Loucy (cell line): ENCODE data around the gene RIPK3.

Source experiments
- EZH2phosphoT487 ChIP-seq: fragments of 200-600 bp; IDR thresholded peaks from 2 replicates; pipeline ENCODE4 v1.6.1; 2018; ENCODE audit warnings: antibody characterized with exemption, mild to moderate bottlenecking, moderate library complexity, borderline replicate concordance
- TF ChIP-seq, protein P1 (sequence below): fragments of 200-600 bp; sonication (generic); conservative IDR thresholded peaks from 2 replicates; pipeline ENCODE4 v1.5.1; 2014; ENCODE audit warnings: mild to moderate bottlenecking, antibody characterized with exemption, low read length

DNA sequence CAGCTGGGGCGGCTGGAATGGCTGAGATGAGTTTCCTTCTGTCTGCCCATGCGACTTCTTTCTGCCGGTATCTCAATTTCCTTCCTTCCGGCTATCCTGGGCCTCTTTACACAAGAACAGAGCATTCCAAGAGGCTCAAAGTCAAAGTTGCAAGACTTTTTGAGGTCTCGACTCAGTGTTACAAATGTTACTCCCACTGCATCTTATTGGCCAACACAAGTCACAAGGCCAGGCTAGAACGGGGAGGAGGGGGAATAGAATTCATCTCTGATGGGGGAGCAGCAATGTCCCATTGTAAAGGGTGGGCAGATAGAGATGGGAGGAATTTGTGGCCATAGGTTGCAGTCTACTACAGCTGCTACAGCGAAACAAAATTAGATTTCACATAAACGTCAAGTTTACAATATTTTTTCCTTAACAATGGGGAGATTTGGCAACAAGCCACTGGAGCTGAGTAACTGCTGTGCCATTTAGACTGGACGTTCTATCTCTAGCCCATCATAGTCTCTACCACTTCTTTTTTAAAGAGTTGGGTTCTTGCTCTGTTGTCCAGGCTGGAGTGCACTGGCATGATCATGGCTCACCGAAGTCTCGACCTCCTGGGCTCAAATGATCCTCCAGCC lies 49.5 kb upstream of the RIPK3 start:
- TF ChIP-seq, protein P1, sequence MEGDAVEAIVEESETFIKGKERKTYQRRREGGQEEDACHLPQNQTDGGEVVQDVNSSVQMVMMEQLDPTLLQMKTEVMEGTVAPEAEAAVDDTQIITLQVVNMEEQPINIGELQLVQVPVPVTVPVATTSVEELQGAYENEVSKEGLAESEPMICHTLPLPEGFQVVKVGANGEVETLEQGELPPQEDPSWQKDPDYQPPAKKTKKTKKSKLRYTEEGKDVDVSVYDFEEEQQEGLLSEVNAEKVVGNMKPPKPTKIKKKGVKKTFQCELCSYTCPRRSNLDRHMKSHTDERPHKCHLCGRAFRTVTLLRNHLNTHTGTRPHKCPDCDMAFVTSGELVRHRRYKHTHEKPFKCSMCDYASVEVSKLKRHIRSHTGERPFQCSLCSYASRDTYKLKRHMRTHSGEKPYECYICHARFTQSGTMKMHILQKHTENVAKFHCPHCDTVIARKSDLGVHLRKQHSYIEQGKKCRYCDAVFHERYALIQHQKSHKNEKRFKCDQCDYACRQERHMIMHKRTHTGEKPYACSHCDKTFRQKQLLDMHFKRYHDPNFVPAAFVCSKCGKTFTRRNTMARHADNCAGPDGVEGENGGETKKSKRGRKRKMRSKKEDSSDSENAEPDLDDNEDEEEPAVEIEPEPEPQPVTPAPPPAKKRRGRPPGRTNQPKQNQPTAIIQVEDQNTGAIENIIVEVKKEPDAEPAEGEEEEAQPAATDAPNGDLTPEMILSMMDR: no peak
- no peak for TF ChIP-seq EZH2phosphoT487
